ENCODE data around the gene SPECC1L.
"Not testable (repeated sequence)": the region's sequence is repeated elsewhere in the genome, so short reads cannot be mapped to it uniquely, and the experiment has no call there.

- TF ChIP-seq CTCF (IDR thresholded peaks at IDR 0.05; ENCODE audit: insufficient read depth, low read length); POLR2AphosphoS5 (IDR thresholded peaks at IDR 0.05; ENCODE audit: low read depth); REST (IDR thresholded peaks at IDR 0.05; ENCODE audit: insufficient replicate concordance, low read depth); GABPA (IDR thresholded peaks at IDR 0.05; ENCODE audit: low read depth); SPI1 (IDR thresholded peaks at IDR 0.05; ENCODE audit: borderline replicate concordance, low read depth): not testable (repeated sequence)
Observed at GRCh38 chr22:24273031-24273430, 2.4 kb downstream of the SPECC1L start.
